Measurements from ENCODE around the gene ZFP69B. TPM values are rescaled to one million over a fixed set of nuclear protein-coding genes. Genes with fewer than 3 reads are reported as not detected.

Gene ZFP69B
- polyA plus RNA-seq, 1 donor (not counting 4 experiments of a cell fraction or from before 2014, with no cell fraction given) = 1.9 TPM

- Histone ChIP-seq H3K79me2 (ENCODE audit: control insufficient read depth, insufficient read depth, low read length) (no peaks in the 10 kb centered on the region), H2AFZ (ENCODE audit: control insufficient read depth, low read length) (no peak overlapping the region), H3K27me3 (ENCODE audit: control insufficient read depth, extremely low read depth, insufficient read depth, low read length) (no peaks in the 10 kb centered on the region), H3K36me3 (ENCODE audit: control insufficient read depth in 2 of 2, extremely low read depth in 1 of 2, insufficient read depth in 2 of 2, low read length in 2 of 2) (peaks cover 0 to 15% of the 10 kb centered on the region in 2 experiments), H3K9ac (ENCODE audit: control insufficient read depth, extremely low read depth, insufficient read depth, low read length) (no peak overlapping the region), H3K9me3 (ENCODE audit: control insufficient read depth, low read depth, low read length) (no peaks in the 10 kb centered on the region), H3K27ac (ENCODE audit: control insufficient read depth, insufficient read depth, low read length) (no peak overlapping the region), H4K20me1 (ENCODE audit: control insufficient read depth, extremely low read depth, insufficient read depth, low read length) (no peaks in the 10 kb centered on the region), H3K4me2 (ENCODE audit: control insufficient read depth, extremely low read depth, insufficient read depth, low read depth, low read length) (no peak overlapping the region), H3K4me1 (ENCODE audit: control insufficient read depth, extremely low read depth, insufficient read depth, low read length) (peaks cover 3% of the 10 kb centered on the region), H3K9me1 (ENCODE audit: control insufficient read depth, extremely low read depth, insufficient read depth, low read length) (no peaks in the 10 kb centered on the region), H3K4me3 (ENCODE audit: control insufficient read depth in 2 of 3, extremely low read depth in 1 of 3, insufficient read depth in 2 of 3, low read depth in 1 of 3, low read length in 3 of 3) (no peak overlapping the region)
- dilution Hi-C loops (cut with MboI; ENCODE audit: extremely low pct_ligation_motif_present, low sequenced_read_pairs) = no loop called here
- no peak for TF ChIP-seq CTCF (optimal IDR thresholded peaks at IDR 0.05 in 1 of 3, IDR thresholded peaks at IDR 0.05 in 1 of 3, conservative IDR thresholded peaks at IDR 0.05 in 1 of 3; ENCODE audit: extremely low read depth in 1 of 3, insufficient read depth in 2 of 3, low read length in 3 of 3)
- no peak for TF ChIP-seq EZH2 (IDR thresholded peaks at IDR 0.05; ENCODE audit: low read length)
- FAIRE-seq (no peak), DNase-seq (ENCODE audit: low read depth, low spot score) (no peak)
These were observed 33.6 kb upstream of the ZFP69B start for GRCh38 chr1:40416709-40417108.

GRCh38 chr1:40421431-40422384, 28.6 kb upstream of the ZFP69B start:
- no peak overlapping the region for H3K4me3 ChIP-seq (ENCODE audit: control insufficient read depth in 2 of 3, extremely low read depth in 1 of 3, insufficient read depth in 2 of 3, low read depth in 1 of 3, low read length in 3 of 3)
- no peaks in the 10 kb centered on the region for H3K9me3 ChIP-seq (ENCODE audit: control insufficient read depth, low read depth, low read length)
- no peak for DNase-seq (ENCODE audit: low read depth, low spot score)
- no peaks in the 10 kb centered on the region for H4K20me1 ChIP-seq (ENCODE audit: control insufficient read depth, extremely low read depth, insufficient read depth, low read length)
- H3K9me1 ChIP-seq (ENCODE audit: control insufficient read depth, extremely low read depth, insufficient read depth, low read length) = no peaks in the 10 kb centered on the region
- TF ChIP-seq CTCF (optimal IDR thresholded peaks at IDR 0.05 in 1 of 3, IDR thresholded peaks at IDR 0.05 in 1 of 3, conservative IDR thresholded peaks at IDR 0.05 in 1 of 3; ENCODE audit: extremely low read depth in 1 of 3, insufficient read depth in 2 of 3, low read length in 3 of 3) = no peak
- TF ChIP-seq EZH2 (IDR thresholded peaks at IDR 0.05; ENCODE audit: low read length) = no peak
- H2AFZ ChIP-seq (ENCODE audit: control insufficient read depth, low read length) = no peak overlapping the region
- no peak for FAIRE-seq
- no peak overlapping the region for H3K4me2 ChIP-seq (ENCODE audit: control insufficient read depth, extremely low read depth, insufficient read depth, low read depth, low read length)
- no peaks in the 10 kb centered on the region for H3K79me2 ChIP-seq (ENCODE audit: control insufficient read depth, insufficient read depth, low read length)
- peaks cover 0 to 7% of the 10 kb centered on the region in 2 experiments for H3K36me3 ChIP-seq (ENCODE audit: control insufficient read depth in 2 of 2, extremely low read depth in 1 of 2, insufficient read depth in 2 of 2, low read length in 2 of 2)
- no peaks in the 10 kb centered on the region for H3K27me3 ChIP-seq (ENCODE audit: control insufficient read depth, extremely low read depth, insufficient read depth, low read length)
- no peaks in the 10 kb centered on the region for H3K4me1 ChIP-seq (ENCODE audit: control insufficient read depth, extremely low read depth, insufficient read depth, low read length)
- H3K9ac ChIP-seq (ENCODE audit: control insufficient read depth, extremely low read depth, insufficient read depth, low read length) = no peak overlapping the region
- H3K27ac ChIP-seq (ENCODE audit: control insufficient read depth, insufficient read depth, low read length) = no peak overlapping the region
- dilution Hi-C loops (cut with MboI; ENCODE audit: extremely low pct_ligation_motif_present, low sequenced_read_pairs) = no loop called here

Data from keratinocyte (primary cell).